H1 (cell line): ENCODE results near the gene TSC2. TPM values are rescaled to one million over a fixed set of nuclear protein-coding genes. Genes with fewer than 3 reads are reported as not detected.

ENCODE experiments used
- CTCF ChIA-PET: fragments of 300-600 bp; sonication (Branson Sonifier 250); formaldehyde crosslinking; loops from one replicate; lab custom pipeline; 2021; ENCODE audit not compliant: partially characterized antibody; lab: Charles Lee
- POLR2A ChIA-PET: fragments of 300-600 bp; sonication (Branson Sonifier 250); formaldehyde crosslinking; loops from one replicate; lab custom pipeline; 2021; ENCODE audit warnings: inconsistent platforms; ENCODE audit not compliant: partially characterized antibody; lab: Charles Lee
- DNase-seq, 2 experiments: peaks; one replicate each; pipeline versions ENCODE4 v3.0.0 to v3.0.0-alpha.2; 2010 to 2022; ENCODE audit warnings: low spot score in 2 of 2, low read depth in 1 of 2, mixed read lengths in 1 of 2
- FAIRE-seq: peaks from 2 replicates; lab custom pipeline; 2011; peaks lifted over from hg19 to GRCh38; lab: Jason Lieb, UNC
- H2AFZ ChIP-seq: 2 replicates; pipeline ENCODE4 v1.8.1; 2012; ENCODE audit warnings: low read length, inconsistent platforms
- H2AK5ac ChIP-seq: 2 replicates; pipeline ENCODE4 v1.6.1; 2013; ENCODE audit warnings: low read depth, low read length
- H2BK120ac ChIP-seq: replicated peaks from 2 replicates; pipeline ENCODE3; 2013; ENCODE audit warnings: low read depth, low read length, inconsistent platforms
- H2BK12ac ChIP-seq: 2 replicates; pipeline ENCODE4 v1.6.1; 2013; ENCODE audit warnings: low read depth, low read length
- H2BK15ac ChIP-seq: 2 replicates; pipeline ENCODE4 v1.6.1; 2013; ENCODE audit warnings: low read length
- H2BK20ac ChIP-seq: 2 replicates; pipeline ENCODE4 v1.6.1; 2013; ENCODE audit warnings: low read length
- H2BK5ac ChIP-seq: 2 replicates; pipeline ENCODE4 v1.6.1; 2013; ENCODE audit warnings: low read depth, low read length
- H3K14ac ChIP-seq: 2 replicates; pipeline ENCODE4 v1.6.1; 2013; ENCODE audit warnings: inconsistent platforms; ENCODE audit not compliant: insufficient read length
- H3K18ac ChIP-seq: 2 replicates; pipeline ENCODE4 v1.6.1; 2013; ENCODE audit warnings: low read length; ENCODE audit errors: extremely low read depth
- H3K23ac ChIP-seq: 2 replicates; pipeline ENCODE4 v1.6.1; 2013; ENCODE audit warnings: inconsistent platforms; ENCODE audit not compliant: insufficient read length
- H3K23me2 ChIP-seq: 2 replicates; pipeline ENCODE4 v1.6.1; 2013; ENCODE audit warnings: low read depth, low read length
- H3K27ac ChIP-seq: 2 replicates; pipeline ENCODE4 v1.6.1; 2011; ENCODE audit warnings: low read depth, low read length, inconsistent platforms
- H3K27me3 ChIP-seq, 4 experiments: replicated peaks in 1 of 4; 1 replicate in 1 of 4; 2 replicates in 3 of 4; pipeline versions ENCODE4 v1.6.1 to v1.8.1; 2011 to 2013; ENCODE audit warnings: low read length in 3 of 4, mild to moderate bottlenecking in 3 of 4, inconsistent platforms in 2 of 4, mixed read lengths in 2 of 4, moderate library complexity in 1 of 4; ENCODE audit not compliant: control insufficient read depth in 3 of 4, insufficient read depth in 3 of 4; ENCODE audit errors: extremely low read depth in 1 of 4
- H3K36me3 ChIP-seq, 4 experiments: 2 replicates each; pipeline versions ENCODE4 v1.6.1 to v1.8.1; 2011 to 2013; ENCODE audit warnings: mild to moderate bottlenecking in 4 of 4, low read length in 3 of 4, moderate library complexity in 2 of 4, control low read depth in 1 of 4, inconsistent platforms in 1 of 4; ENCODE audit not compliant: insufficient read depth in 4 of 4, control insufficient read depth in 2 of 4
- H3K4ac ChIP-seq: replicated peaks from 2 replicates; pipeline ENCODE3; 2013; ENCODE audit warnings: low read length, low read depth, mixed read lengths, inconsistent platforms; ENCODE audit not compliant: insufficient read length
- H3K4me1 ChIP-seq, 4 experiments: replicated peaks in 1 of 4; 1 replicate in 1 of 4; 2 replicates in 3 of 4; pipeline versions ENCODE4 v1.6.1 to v1.8.1; 2011 to 2013; ENCODE audit warnings: low read length in 3 of 4, inconsistent platforms in 2 of 4, mixed read lengths in 1 of 4; ENCODE audit not compliant: insufficient read depth in 4 of 4, control insufficient read depth in 3 of 4
- H3K4me2 ChIP-seq, 2 experiments: 2 replicates each; pipeline versions ENCODE4 v1.6.1 to v1.8.1; 2011 to 2013; ENCODE audit warnings: low read depth in 2 of 2, low read length in 2 of 2, control low read depth in 1 of 2, inconsistent platforms in 1 of 2, mild to moderate bottlenecking in 1 of 2; ENCODE audit not compliant: insufficient read depth in 1 of 2
- H3K4me3 ChIP-seq, 4 experiments: fragments of 200-600, 300-600 bp in 1 of 4; sonication (generic), shearing (Covaris generic), sonication (Bioruptor Twin) in 1 of 4; 2 replicates each; pipeline versions ENCODE4 v1.5.1 to v1.8.1; 2011 to 2016; ENCODE audit warnings: low read length in 4 of 4, low read depth in 3 of 4, control low read depth in 2 of 4, inconsistent platforms in 2 of 4, mild to moderate bottlenecking in 2 of 4, mixed read lengths in 1 of 4, moderate library complexity in 1 of 4; ENCODE audit not compliant: insufficient read depth in 2 of 4; ENCODE audit errors: extremely low read depth in 1 of 4
- H3K56ac ChIP-seq: replicated peaks from 2 replicates; pipeline ENCODE3; 2013; ENCODE audit warnings: low read depth, mild to moderate bottlenecking, mixed read lengths, low read length, inconsistent platforms; ENCODE audit not compliant: insufficient read length
- H3K79me1 ChIP-seq: 2 replicates; pipeline ENCODE4 v1.6.1; 2013; ENCODE audit warnings: low read depth, low read length, control low read depth
- H3K79me2 ChIP-seq, 2 experiments: 2 replicates each; pipeline versions ENCODE4 v1.6.1 to v1.8.1; 2012 to 2013; ENCODE audit warnings: low read length in 2 of 2, mild to moderate bottlenecking in 2 of 2, inconsistent platforms in 1 of 2; ENCODE audit not compliant: insufficient read depth in 2 of 2, control insufficient read depth in 1 of 2
- H3K9ac ChIP-seq, 4 experiments: replicated peaks in 1 of 4; 1 replicate in 1 of 4; 2 replicates in 3 of 4; pipeline versions ENCODE4 v1.6.1 to v1.8.1; 2011 to 2013; ENCODE audit warnings: low read depth in 3 of 4, low read length in 3 of 4, control low read depth in 2 of 4, mild to moderate bottlenecking in 2 of 4, moderate library complexity in 2 of 4, inconsistent platforms in 1 of 4; ENCODE audit errors: extremely low read depth in 1 of 4
- H3K9me3 ChIP-seq, 2 experiments: 2 replicates each; pipeline versions ENCODE4 v1.6.1 to v1.8.1; 2012 to 2013; ENCODE audit warnings: mild to moderate bottlenecking in 2 of 2, moderate library complexity in 2 of 2, control low read depth in 1 of 2, inconsistent platforms in 1 of 2, low read depth in 1 of 2, low read length in 1 of 2, mixed read lengths in 1 of 2; ENCODE audit not compliant: insufficient read depth in 2 of 2
- H4K20me1 ChIP-seq, 2 experiments: replicated peaks in 1 of 2; 2 replicates each; pipeline versions ENCODE3 to v1.8.1; 2011 to 2013; ENCODE audit warnings: inconsistent platforms in 2 of 2, low read length in 2 of 2, mild to moderate bottlenecking in 1 of 2; ENCODE audit not compliant: insufficient read depth in 2 of 2, control insufficient read depth in 1 of 2
- H4K5ac ChIP-seq: 2 replicates; pipeline ENCODE4 v1.6.1; 2013; ENCODE audit warnings: low read length, low read depth, mixed read lengths, inconsistent platforms; ENCODE audit not compliant: insufficient read length
- H4K8ac ChIP-seq: 2 replicates; pipeline ENCODE4 v1.8.0; 2013; ENCODE audit warnings: mild to moderate bottlenecking, moderate library complexity, low read length, inconsistent platforms; ENCODE audit not compliant: insufficient read depth; ENCODE audit errors: extremely low read depth
- H4K91ac ChIP-seq: replicated peaks from 2 replicates; pipeline ENCODE3; 2013; ENCODE audit warnings: low read length, mixed read lengths, inconsistent platforms; ENCODE audit not compliant: insufficient read length
- WGBS, 2 experiments: shearing (Covaris generic) in 1 of 2; methylation state at CpG; one replicate each; pipeline versions ENCODE4 v1.1.6 to v1.1.7; 2013 to 2015; ENCODE audit warnings: low lambda C conversion rate in 2 of 2, mixed read lengths in 2 of 2, inconsistent platforms in 1 of 2, low coverage in 1 of 2, missing lambda C conversion rate in 1 of 2; ENCODE audit not compliant: insufficient replicate concordance in 2 of 2, insufficient coverage in 1 of 2, insufficient read length in 1 of 2; ENCODE audit errors: extremely low coverage in 1 of 2, missing lambda C conversion rate in 1 of 2; 5-methylcytosine and 5-hydroxymethylcytosine counted together
- polyA plus RNA-seq, 7 experiments: library from polyadenylated mRNA; depleted of rRNA in 3 of 7; stranded (reverse) in 5 of 7; unstranded in 2 of 7; fragments of >200 nt in 5 of 7; fragments of 200-250 nt in 2 of 7; gene quantifications; 1 replicate in 5 of 7; 2 replicates in 1 of 7; 4 replicates in 1 of 7; pipeline versions ENCODE4 v1.2.1 to v1.2.3, GENCODE V29; 2011 to 2013; ENCODE audit warnings: missing spikeins in 2 of 7, mixed read lengths in 2 of 7
- total RNA-seq: library from RNA; stranded (reverse); fragmentation: NEBNext Ultra II Directional; extraction: Animal tissue kit (Norgen Biotek cat#: 25700); gene quantifications from 2 replicates; pipeline ENCODE4 v1.2.1, GENCODE V29; 2021
- TF ChIP-seq, protein P1 (sequence below): IDR thresholded peaks from 2 replicates; pipeline ENCODE4 v1.6.1; 2012; ENCODE audit warnings: inconsistent platforms

TSC2 gene
- total and polyA plus RNA-seq, 2 of the 8 experiments (the other 6 are each of a cell fraction or from before 2014, with no cell fraction given): 65.9 to 96.6 TPM

DNA sequence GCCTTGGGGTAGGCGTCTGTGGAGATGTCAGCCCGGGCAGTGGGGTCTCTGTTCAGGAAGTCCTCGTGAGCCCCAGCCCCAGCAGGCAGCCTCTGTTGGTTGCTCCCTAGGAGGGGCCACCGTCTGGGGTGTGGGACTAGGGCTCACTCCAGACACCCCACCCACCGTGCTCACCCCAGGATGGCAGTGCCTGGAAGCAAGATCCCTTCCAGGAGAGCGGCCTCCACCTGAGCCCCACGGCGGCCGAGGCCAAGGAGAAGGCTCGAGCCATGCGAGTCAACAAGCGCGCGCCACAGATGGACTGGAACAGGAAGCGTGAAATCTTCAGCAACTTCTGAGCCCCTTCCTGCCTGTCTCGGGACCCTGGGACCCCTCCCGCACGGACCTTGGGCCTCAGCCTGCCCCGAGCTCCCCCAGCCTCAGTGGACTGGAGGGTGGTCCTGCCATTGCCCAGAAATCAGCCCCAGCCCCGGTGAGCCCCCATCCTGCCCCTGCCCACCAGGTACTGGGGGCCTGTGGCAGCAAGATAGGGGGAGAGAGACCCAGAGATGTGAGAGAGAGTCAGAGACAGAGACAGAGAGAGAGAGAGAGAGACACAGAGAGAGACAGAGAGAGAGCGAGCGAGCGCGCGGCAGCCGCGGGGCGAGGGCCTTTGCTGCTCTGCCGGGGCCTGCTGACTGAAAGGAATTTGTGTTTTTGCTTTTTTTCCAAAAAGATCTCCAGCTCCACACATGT is 10.0 kb upstream of the TSC2 start:
- Histone ChIP-seq H4K5ac (no peak overlapping the region), H3K4me1 (peaks cover 0 to 4% (median 0%) of the 10 kb centered on the region in 4 experiments; a peak in 4 of 7 replicates), H2BK20ac (no peak overlapping the region), H3K56ac (no peak overlapping the region), H3K9ac (no peak overlapping the region), H2AK5ac (no peak overlapping the region), H3K9me3 (no peaks in the 10 kb centered on the region), H2BK120ac (no peak overlapping the region), H3K23ac (no peak overlapping the region), H3K79me2 (no peaks in the 10 kb centered on the region), H3K4ac (no peak overlapping the region), H3K27ac (no peak overlapping the region), H3K79me1 (no peaks in the 10 kb centered on the region), H4K20me1 (peaks cover 0 to 2% of the 10 kb centered on the region in 2 experiments), H3K14ac (no peak overlapping the region), H4K91ac (no peak overlapping the region), H3K36me3 (no peaks in the 10 kb centered on the region), H2BK5ac (no peak overlapping the region), H3K4me2 (no peak overlapping the region), H2AFZ (no peak overlapping the region), H3K18ac (no peak overlapping the region), H2BK15ac (no peak overlapping the region), H3K23me2 (no peaks in the 10 kb centered on the region), H3K4me3 (no peak overlapping the region), H4K8ac (no peak overlapping the region), H2BK12ac (no peak overlapping the region), H3K27me3 (no peaks in the 10 kb centered on the region)
- TF ChIP-seq, protein P1, sequence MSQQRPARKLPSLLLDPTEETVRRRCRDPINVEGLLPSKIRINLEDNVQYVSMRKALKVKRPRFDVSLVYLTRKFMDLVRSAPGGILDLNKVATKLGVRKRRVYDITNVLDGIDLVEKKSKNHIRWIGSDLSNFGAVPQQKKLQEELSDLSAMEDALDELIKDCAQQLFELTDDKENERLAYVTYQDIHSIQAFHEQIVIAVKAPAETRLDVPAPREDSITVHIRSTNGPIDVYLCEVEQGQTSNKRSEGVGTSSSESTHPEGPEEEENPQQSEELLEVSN: no peak
- FAIRE-seq (no peak), DNase-seq (no peak)
- WGBS, 2 experiments: 96% methylated on average over 22 of the region's 29 CpGs; no CpG with 5 or more reads in 1 of the 2 experiments
- POLR2A ChIA-PET: interaction anchor here (0.9 to 3.1 kb wide), 4 partner anchors 10 to 117 kb away, joined by 3 to 14 read pairs (median 5); partner anchors contain the start of genes NTHL1, TRAF7 and TSC2
- CTCF ChIA-PET: interaction anchor here (0.8 to 3.0 kb wide), 5 partner anchors 9 to 26 kb away, joined by 3 to 14 read pairs (median 3); partner anchors contain the start of genes NTHL1 and TSC2
